ENCODE measurements around the gene TMC6.
"Not testable (repeated sequence)": the region's sequence is repeated elsewhere in the genome, so short reads cannot be mapped to it uniquely, and the experiment has no call there.

Gene TMC6

GRCh38 chr17:78124081-78124835, 4.3 kb downstream of the TMC6 start:
- no peak for DNase-seq (ENCODE audit: low spot score)

- DNase-seq (ENCODE audit: low spot score), result no peak
Observed at GRCh38 chr17:78123258-78123929, 5.2 kb downstream of the TMC6 start.

GRCh38 chr17:78122931-78123249, 5.7 kb downstream of the TMC6 start:
- no peak for DNase-seq (ENCODE audit: low spot score)

- no peak for DNase-seq (ENCODE audit: low spot score)
Observed at GRCh38 chr17:78122216-78122930, 6.2 kb downstream of the TMC6 start.

GRCh38 chr17:78121801-78122215, 6.7 kb downstream of the TMC6 start:
- DNase-seq (ENCODE audit: low spot score), result no peak

GRCh38 chr17:78120971-78121800, 7.4 kb downstream of the TMC6 start:
- DNase-seq (ENCODE audit: low spot score), result no peak

GRCh38 chr17:78120537-78120936, 8.0 kb downstream of the TMC6 start:
- no peak for DNase-seq (ENCODE audit: low spot score)

- no peak for DNase-seq (ENCODE audit: low spot score)
Observed at GRCh38 chr17:78118801-78119241, 9.7 kb downstream of the TMC6 start.

GRCh38 chr17:78117027-78117981, 11.3 kb downstream of the TMC6 start:
- no peak for DNase-seq (ENCODE audit: low spot score)

GRCh38 chr17:78116411-78116810, 12.1 kb downstream of the TMC6 start:
- DNase-seq (ENCODE audit: low spot score), result no peak

GRCh38 chr17:78115803-78116202, 12.8 kb downstream of the TMC6 start:
- not testable (repeated sequence) for DNase-seq (ENCODE audit: low spot score)

- no peak for DNase-seq (ENCODE audit: low spot score)
Observed at GRCh38 chr17:78114831-78115723, 13.5 kb downstream of the TMC6 start.

- no peak for DNase-seq (ENCODE audit: low spot score)
Observed at GRCh38 chr17:78113804-78114785, 14.5 kb downstream of the TMC6 start.

- DNase-seq (ENCODE audit: low spot score), result peak; percentile 59
Observed at GRCh38 chr17:78112518-78113471, 15.8 kb downstream of the TMC6 start.

- DNase-seq (ENCODE audit: low spot score), result no peak
Observed at GRCh38 chr17:78111727-78112517, 16.6 kb downstream of the TMC6 start.

- DNase-seq (ENCODE audit: low spot score), result no peak
Observed at GRCh38 chr17:78111016-78111726, 17.4 kb downstream of the TMC6 start.

All from SW480 (cell line).